Neuronal stem cell (in vitro differentiated cells): Measurements from ENCODE around the gene ACADL.

Experiments used
- DNase-seq: peaks from one replicate; pipeline ENCODE4 v3.0.0-alpha.2; 2013; ENCODE audit warnings: low spot score
- H2AFZ ChIP-seq: one replicate; pipeline ENCODE4 v1.6.1; 2013; ENCODE audit warnings: mild to moderate bottlenecking, low read length, inconsistent platforms
- H2AK5ac ChIP-seq: 2 replicates; pipeline ENCODE4 v1.6.1; 2013; ENCODE audit warnings: low read depth, mild to moderate bottlenecking, inconsistent platforms, low read length, moderate library complexity, mixed read lengths
- H2BK120ac ChIP-seq: 2 replicates; pipeline ENCODE4 v1.6.1; 2013; ENCODE audit warnings: low read depth, mild to moderate bottlenecking, inconsistent platforms, low read length, moderate library complexity, mixed read lengths
- H2BK12ac ChIP-seq: one replicate; pipeline ENCODE4 v1.6.1; 2013; ENCODE audit warnings: low read length, inconsistent platforms
- H2BK15ac ChIP-seq: 2 replicates; pipeline ENCODE4 v1.6.1; 2013; ENCODE audit warnings: mild to moderate bottlenecking, low read length, inconsistent platforms, mixed read lengths
- H2BK5ac ChIP-seq: one replicate; pipeline ENCODE4 v1.6.1; 2013; ENCODE audit warnings: inconsistent platforms, mild to moderate bottlenecking, low read length, moderate library complexity
- H3K14ac ChIP-seq: one replicate; pipeline ENCODE4 v1.6.1; 2013; ENCODE audit warnings: low read length, inconsistent platforms
- H3K18ac ChIP-seq: 2 replicates; pipeline ENCODE4 v1.6.1; 2013; ENCODE audit warnings: low read length, inconsistent platforms
- H3K23ac ChIP-seq: 2 replicates; pipeline ENCODE4 v1.6.1; 2013; ENCODE audit warnings: low read depth, mild to moderate bottlenecking, mixed read lengths, low read length, inconsistent platforms; ENCODE audit not compliant: poor library complexity
- H3K27ac ChIP-seq: replicated peaks from 3 replicates; pipeline ENCODE4 v1.5.1; 2013; ENCODE audit warnings: low read length, inconsistent platforms
- H3K27me3 ChIP-seq, 3 experiments: 2 replicates each; pipeline ENCODE4 v1.6.1; 2013; ENCODE audit warnings: low read length in 3 of 3, mild to moderate bottlenecking in 2 of 3, inconsistent platforms in 1 of 3, low read depth in 1 of 3, mixed read lengths in 1 of 3, moderate library complexity in 1 of 3; ENCODE audit not compliant: control insufficient read depth in 3 of 3, insufficient read depth in 3 of 3
- H3K36me3 ChIP-seq, 2 donors: replicated peaks in 1 of 2; 2 replicates each; pipeline ENCODE4 v1.6.1; 2013; ENCODE audit warnings: low read length in 2 of 2; ENCODE audit not compliant: control insufficient read depth in 2 of 2, insufficient read depth in 2 of 2
- H3K4ac ChIP-seq: 2 replicates; pipeline ENCODE4 v1.6.1; 2013; ENCODE audit warnings: inconsistent platforms, mild to moderate bottlenecking, low read length, moderate library complexity
- H3K4me1 ChIP-seq, 2 donors: 1 replicate in 1 of 2; 2 replicates in 1 of 2; pipeline ENCODE4 v1.6.1; 2013; ENCODE audit warnings: low read length in 2 of 2, low read depth in 1 of 2; ENCODE audit not compliant: control insufficient read depth in 2 of 2, insufficient read depth in 1 of 2
- H3K4me2 ChIP-seq: one replicate; pipeline ENCODE4 v1.6.1; 2013; ENCODE audit warnings: mild to moderate bottlenecking, low read length, inconsistent platforms; ENCODE audit not compliant: insufficient read depth, poor library complexity, severe bottlenecking
- H3K4me3 ChIP-seq, 2 donors: 2 replicates each; pipeline ENCODE4 v1.5.1; 2013; ENCODE audit warnings: low read length in 2 of 2, mild to moderate bottlenecking in 2 of 2, inconsistent platforms in 1 of 2, moderate library complexity in 1 of 2
- H3K79me1 ChIP-seq: one replicate; pipeline ENCODE4 v1.6.1; 2013; ENCODE audit warnings: low read depth, mild to moderate bottlenecking, inconsistent platforms, low read length, moderate library complexity
- H3K9ac ChIP-seq: one replicate; pipeline ENCODE4 v1.6.1; 2013; ENCODE audit warnings: mild to moderate bottlenecking, low read depth, low read length, inconsistent platforms; ENCODE audit not compliant: poor library complexity
- H3K9me3 ChIP-seq, 2 donors: replicated peaks in 1 of 2; 2 replicates each; pipeline versions ENCODE3 to v1.6.1; 2013; ENCODE audit warnings: low read length in 2 of 2, mild to moderate bottlenecking in 2 of 2, inconsistent platforms in 1 of 2, low read depth in 1 of 2, mixed read lengths in 1 of 2, moderate library complexity in 1 of 2; ENCODE audit not compliant: control insufficient read depth in 2 of 2, insufficient read depth in 1 of 2
- H4K8ac ChIP-seq: one replicate; pipeline ENCODE4 v1.6.1; 2013; ENCODE audit warnings: low read depth, mild to moderate bottlenecking, inconsistent platforms, low read length, moderate library complexity
- H4K91ac ChIP-seq: one replicate; pipeline ENCODE4 v1.6.1; 2013; ENCODE audit warnings: low read length, low read depth, mild to moderate bottlenecking, inconsistent platforms; ENCODE audit not compliant: poor library complexity
- WGBS, 2 donors: extraction: QIAGEN DNeasy Blood & Tissue Kit; methylation state at CpG; one replicate each; pipeline ENCODE4 v1.1.7; 2013; ENCODE audit warnings: missing lambda C conversion rate in 2 of 2, mixed read lengths in 1 of 2; ENCODE audit not compliant: insufficient read length in 2 of 2, insufficient replicate concordance in 1 of 2; ENCODE audit errors: extremely low coverage in 2 of 2; 5-methylcytosine and 5-hydroxymethylcytosine counted together

Gene ACADL

DNA sequence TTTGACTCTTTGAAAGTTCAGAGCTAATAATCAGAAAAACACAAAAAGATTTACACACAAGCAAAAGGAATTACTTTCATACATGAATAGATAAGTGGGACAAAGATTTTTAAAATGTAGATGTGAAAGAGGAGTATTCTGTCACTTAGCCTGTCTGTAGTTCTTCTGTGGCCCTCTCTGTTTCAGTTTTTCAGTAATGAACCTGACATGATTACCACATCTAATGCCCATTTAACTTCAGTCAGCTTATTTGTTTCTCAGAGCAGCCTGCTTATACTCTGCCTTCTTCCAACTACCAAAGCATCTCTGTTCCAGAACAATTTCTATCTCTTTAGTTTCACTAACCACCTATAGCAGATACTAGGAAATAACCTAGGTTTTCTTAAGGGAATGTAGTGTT, 34.4 kb upstream of the ACADL start:
- H3K27me3 ChIP-seq, result no peaks in the 10 kb centered on the region
- no peak overlapping the region for H2BK12ac ChIP-seq
- H3K9me3 ChIP-seq, result no peaks in the 10 kb centered on the region
- no peak overlapping the region for H4K91ac ChIP-seq
- H2AK5ac ChIP-seq, result no peak overlapping the region
- H3K4me3 ChIP-seq, result no peak overlapping the region
- H3K4ac ChIP-seq, result no peak overlapping the region
- no peak for DNase-seq
- no peak overlapping the region for H3K27ac ChIP-seq
- H3K36me3 ChIP-seq, result no peaks in the 10 kb centered on the region
- no peak overlapping the region for H3K4me2 ChIP-seq
- H4K8ac ChIP-seq, result no peak overlapping the region
- no peak overlapping the region for H3K14ac ChIP-seq
- H2AFZ ChIP-seq, result no peak overlapping the region
- no peak overlapping the region for H3K23ac ChIP-seq
- no peaks in the 10 kb centered on the region for H3K4me1 ChIP-seq
- H2BK15ac ChIP-seq, result no peak overlapping the region
- no peaks in the 10 kb centered on the region for H3K79me1 ChIP-seq
- H3K18ac ChIP-seq, result no peak overlapping the region
- no peak overlapping the region for H2BK120ac ChIP-seq
- H3K9ac ChIP-seq, result no peak overlapping the region
- H2BK5ac ChIP-seq, result no peak overlapping the region

DNA sequence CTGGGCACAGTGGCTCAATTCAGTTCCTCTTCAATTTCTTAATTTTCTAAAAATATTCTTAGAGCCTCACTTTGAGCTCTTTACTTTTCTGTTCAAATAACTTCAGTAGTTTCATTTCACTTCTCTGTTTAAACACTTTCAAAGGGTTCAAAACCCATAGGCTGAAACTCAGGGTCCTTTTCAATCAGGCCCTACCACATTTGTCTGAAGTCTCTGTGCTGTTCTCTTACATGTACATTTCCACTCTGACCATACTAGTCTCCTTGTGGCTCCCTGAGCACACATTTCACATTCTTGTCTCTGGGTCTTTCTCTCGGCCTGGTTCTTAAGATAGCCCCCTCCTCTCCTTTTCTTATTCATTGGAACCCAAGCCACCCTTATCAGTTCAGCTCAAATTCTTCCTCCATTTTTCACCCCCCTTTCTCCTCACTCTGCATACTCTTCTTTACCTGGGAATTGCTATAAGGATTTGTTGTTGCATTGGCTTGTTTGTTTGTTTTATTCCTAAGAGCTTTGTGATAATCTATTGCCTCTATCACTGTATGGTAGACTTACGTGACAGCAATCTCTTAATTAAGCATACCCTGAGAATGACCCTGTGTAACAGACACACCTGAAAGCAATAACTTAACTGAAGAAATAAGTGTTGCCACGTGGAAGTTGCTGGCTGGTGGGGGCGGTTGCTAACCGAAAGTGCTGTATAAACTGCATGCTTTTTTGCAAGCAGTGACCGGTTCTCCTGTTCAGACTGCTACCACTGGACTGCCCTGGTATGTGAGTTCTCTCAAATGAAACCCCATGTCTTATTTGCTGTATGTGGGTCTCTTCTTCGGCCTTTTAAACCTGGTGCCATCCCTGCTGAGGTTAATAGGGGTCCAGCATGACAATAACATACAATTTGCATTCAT, 27.7 kb upstream of the ACADL start:
- no peak overlapping the region for H4K8ac ChIP-seq
- H2BK12ac ChIP-seq, result no peak overlapping the region
- H3K4ac ChIP-seq, result no peak overlapping the region
- H2BK15ac ChIP-seq, result no peak overlapping the region
- H3K4me1 ChIP-seq, result no peaks in the 10 kb centered on the region
- H3K27me3 ChIP-seq, result no peaks in the 10 kb centered on the region
- no peak overlapping the region for H3K23ac ChIP-seq
- no peaks in the 10 kb centered on the region for H3K36me3 ChIP-seq
- no peak overlapping the region for H4K91ac ChIP-seq
- DNase-seq, result no peak
- no peaks in the 10 kb centered on the region for H3K79me1 ChIP-seq
- H2BK120ac ChIP-seq, result no peak overlapping the region
- no peak overlapping the region for H3K18ac ChIP-seq
- H3K27ac ChIP-seq, result no peak overlapping the region
- no peak overlapping the region for H3K14ac ChIP-seq
- no peak overlapping the region for H3K9ac ChIP-seq
- no peak overlapping the region for H2AK5ac ChIP-seq
- whole genome bisulfite sequencing, 2 donors, result no CpG with 5 or more reads among the region's 7 CpGs
- H3K9me3 ChIP-seq, result no peaks in the 10 kb centered on the region
- no peak overlapping the region for H3K4me2 ChIP-seq
- no peak overlapping the region for H2BK5ac ChIP-seq
- H3K4me3 ChIP-seq, result no peak overlapping the region
- H2AFZ ChIP-seq, result no peak overlapping the region

DNA sequence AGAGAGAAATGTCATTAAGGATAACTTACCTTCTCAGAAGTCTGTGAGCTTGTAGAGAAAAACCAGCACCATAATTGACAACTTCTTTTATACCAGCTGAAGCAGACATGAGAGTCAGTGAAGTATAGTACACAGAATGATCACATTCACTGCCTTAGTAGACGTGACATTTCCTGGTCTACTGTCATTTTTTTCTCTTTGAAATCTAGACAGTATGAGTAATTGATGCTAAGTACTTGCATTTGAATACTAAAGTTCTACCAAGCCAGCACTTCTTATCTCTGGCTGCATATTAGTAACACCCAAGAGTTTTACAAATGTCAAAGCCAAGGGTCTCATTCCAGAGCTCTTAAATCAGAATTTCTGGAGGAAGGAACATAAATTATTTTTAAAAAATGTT, 25.4 kb upstream of the ACADL start:
- H3K23ac ChIP-seq, result no peak overlapping the region
- H2BK12ac ChIP-seq, result no peak overlapping the region
- H3K18ac ChIP-seq, result no peak overlapping the region
- H2AFZ ChIP-seq, result no peak overlapping the region
- H4K8ac ChIP-seq, result no peak overlapping the region
- no peaks in the 10 kb centered on the region for H3K79me1 ChIP-seq
- H3K27ac ChIP-seq, result no peak overlapping the region
- H4K91ac ChIP-seq, result no peak overlapping the region
- H3K14ac ChIP-seq, result no peak overlapping the region
- no peaks in the 10 kb centered on the region for H3K4me1 ChIP-seq
- no peak overlapping the region for H3K4me3 ChIP-seq
- no peaks in the 10 kb centered on the region for H3K36me3 ChIP-seq
- H3K27me3 ChIP-seq, result no peaks in the 10 kb centered on the region
- H3K9ac ChIP-seq, result no peak overlapping the region
- no peak for DNase-seq
- no peak overlapping the region for H2BK15ac ChIP-seq
- WGBS, 2 donors, result no CpG with 5 or more reads among the region's 1 CpG
- no peak overlapping the region for H2AK5ac ChIP-seq
- H2BK120ac ChIP-seq, result no peak overlapping the region
- H3K9me3 ChIP-seq, result no peaks in the 10 kb centered on the region
- H2BK5ac ChIP-seq, result no peak overlapping the region
- H3K4ac ChIP-seq, result no peak overlapping the region
- no peak overlapping the region for H3K4me2 ChIP-seq

DNA sequence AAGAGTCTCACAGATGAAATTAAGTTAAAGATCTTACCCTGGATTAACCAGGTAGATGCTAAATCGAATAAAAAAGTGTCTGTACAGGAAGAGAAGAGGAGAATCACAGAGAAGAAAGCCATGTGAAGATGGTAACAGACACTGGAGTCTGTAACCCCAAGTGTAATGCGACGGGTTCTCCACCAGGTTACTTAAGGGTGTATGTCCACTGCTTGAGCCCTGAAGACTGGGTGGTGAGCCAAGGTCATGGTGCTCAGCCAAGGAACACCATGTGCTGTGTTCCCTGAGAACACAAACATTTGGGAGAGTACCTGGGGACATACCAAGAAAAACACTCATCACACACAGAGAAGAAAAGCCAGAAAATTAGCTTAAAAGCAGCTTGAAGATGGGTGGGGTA, 8.2 kb upstream of the ACADL start:
- no peak overlapping the region for H3K14ac ChIP-seq
- no peak overlapping the region for H2BK5ac ChIP-seq
- H2BK120ac ChIP-seq, result no peak overlapping the region
- no peak overlapping the region for H2BK15ac ChIP-seq
- no peak overlapping the region for H3K4ac ChIP-seq
- H2AFZ ChIP-seq, result no peak overlapping the region
- H3K27ac ChIP-seq, result no peak overlapping the region
- no peak overlapping the region for H3K9ac ChIP-seq
- no peak overlapping the region for H2AK5ac ChIP-seq
- WGBS, 2 donors, result no CpG with 5 or more reads among the region's 3 CpGs
- H4K91ac ChIP-seq, result no peak overlapping the region
- no peak for DNase-seq
- no peaks in the 10 kb centered on the region for H3K79me1 ChIP-seq
- no peaks in the 10 kb centered on the region for H3K9me3 ChIP-seq
- no peak overlapping the region for H2BK12ac ChIP-seq
- H3K4me3 ChIP-seq, result no peak overlapping the region
- H3K18ac ChIP-seq, result no peak overlapping the region
- H3K4me2 ChIP-seq, result no peak overlapping the region
- no peak overlapping the region for H3K23ac ChIP-seq
- no peak overlapping the region for H4K8ac ChIP-seq
- H3K36me3 ChIP-seq, result no peaks in the 10 kb centered on the region
- H3K4me1 ChIP-seq, result no peaks in the 10 kb centered on the region
- peaks cover 0 to 6% (median 0%) of the 10 kb centered on the region in 3 experiments for H3K27me3 ChIP-seq
